GM19025 (cell line): ENCODE results near the gene GJE1.
"Not testable (repeated sequence)": the region's sequence is repeated elsewhere in the genome, so short reads cannot be mapped to it uniquely, and the experiment has no call there.

Experiments used
- ATAC-seq: cut with Tn5 transposase; IDR thresholded peaks from one replicate; pipeline ENCODE4 v1.9.1; 2021; ENCODE audit warnings: mild to moderate bottlenecking, low read depth, moderate library complexity; ENCODE audit not compliant: unreplicated experiment

GJE1 gene

GRCh38 chr6:142132625-142133024 lies at the start of gene GJE1:
Gene GJE1, plus strand, starts transcription at chr6:142132925. Its CDS starts 234 bp downstream, at chr6:142133159.
- no peak for ATAC-seq

GRCh38 chr6:142087950-142088857 lies 44.5 kb upstream of the GJE1 start:
- ATAC-seq: no peak

GRCh38 chr6:142088858-142089216 lies 43.9 kb upstream of the GJE1 start:
- ATAC-seq: no peak

GRCh38 chr6:142104820-142105219 lies 27.9 kb upstream of the GJE1 start:
- ATAC-seq: not testable (repeated sequence)

GRCh38 chr6:142110820-142111219 lies 21.9 kb upstream of the GJE1 start:
- ATAC-seq: not testable (repeated sequence)

- ATAC-seq: no peak
These were observed 20.2 kb upstream of the GJE1 start for GRCh38 chr6:142112451-142113061.

GRCh38 chr6:142117366-142117765 lies 15.4 kb upstream of the GJE1 start:
- ATAC-seq: no peak

- no peak for ATAC-seq
These were observed 14.4 kb upstream of the GJE1 start for GRCh38 chr6:142118328-142118727.

- ATAC-seq: no peak
These were observed 13.8 kb upstream of the GJE1 start for GRCh38 chr6:142118925-142119324.

- ATAC-seq: no peak
These were observed 11.4 kb upstream of the GJE1 start for GRCh38 chr6:142121342-142121741.

GRCh38 chr6:142130814-142131213 lies 1.9 kb upstream of the GJE1 start:
- ATAC-seq: no peak

GRCh38 chr6:142138876-142139275 lies 6.2 kb downstream of the GJE1 start:
- ATAC-seq: no peak

- ATAC-seq: not testable (repeated sequence)
These were observed 8.8 kb downstream of the GJE1 start for GRCh38 chr6:142141531-142141930.

GRCh38 chr6:142146828-142147662 lies 14.3 kb downstream of the GJE1 start, which contains the start of the genes NMBR and VTA1:
Gene NMBR, minus strand, starts transcription at chr6:142147122. Its CDS starts 58,464 bp downstream, at chr6:142088658.
Gene VTA1, plus strand, starts transcription at chr6:142147263. Its CDS starts 25 bp downstream, at chr6:142147288.
- peak; percentile 99 for ATAC-seq

- ATAC-seq: no peak
These were observed 20.0 kb downstream of the GJE1 start for GRCh38 chr6:142152746-142153145.

GRCh38 chr6:142153196-142153595 lies 20.5 kb downstream of the GJE1 start:
- no peak for ATAC-seq

GRCh38 chr6:142154336-142154735 lies 21.6 kb downstream of the GJE1 start:
- ATAC-seq: no peak

GRCh38 chr6:142155091-142155490 lies 22.4 kb downstream of the GJE1 start:
- ATAC-seq: no peak

GRCh38 chr6:142155895-142156757 lies 23.4 kb downstream of the GJE1 start:
- ATAC-seq: no peak

GRCh38 chr6:142156758-142157068 lies 24.0 kb downstream of the GJE1 start:
- ATAC-seq: not testable (repeated sequence)
